Endodermal cell (in vitro differentiated cells): ENCODE results near the gene IVD. TPM values are rescaled to one million over a fixed set of nuclear protein-coding genes. Genes with fewer than 3 reads are reported as not detected.

Source experiments
- DNase-seq: peaks from one replicate; pipeline ENCODE4 v3.0.0-alpha.2; 2017
- H3K27ac ChIP-seq: 2 replicates; pipeline ENCODE4 v1.5.1; 2013; ENCODE audit warnings: mild to moderate bottlenecking, low read depth, low read length, moderate library complexity
- H3K27me3 ChIP-seq: 2 replicates; pipeline ENCODE4 v1.6.1; 2013; ENCODE audit warnings: mild to moderate bottlenecking, low read length, moderate library complexity; ENCODE audit not compliant: insufficient read depth, control insufficient read depth, poor library complexity, severe bottlenecking
- H3K36me3 ChIP-seq: 2 replicates; pipeline ENCODE4 v1.7.0; 2013; ENCODE audit warnings: mild to moderate bottlenecking, low read length, moderate library complexity; ENCODE audit not compliant: control insufficient read depth, insufficient read depth
- H3K4me1 ChIP-seq: one replicate; pipeline ENCODE4 v1.7.0; 2013; ENCODE audit warnings: low read length; ENCODE audit not compliant: control insufficient read depth, insufficient read depth
- H3K4me3 ChIP-seq: 2 replicates; pipeline ENCODE4 v1.5.1; 2013; ENCODE audit warnings: mild to moderate bottlenecking, low read length, moderate library complexity
- H3K9ac ChIP-seq: 2 replicates; pipeline ENCODE4 v1.6.1; 2013; ENCODE audit warnings: mild to moderate bottlenecking, low read length, moderate library complexity; ENCODE audit not compliant: poor library complexity, severe bottlenecking; ENCODE audit errors: extremely low read depth
- H3K9me3 ChIP-seq: 2 replicates; pipeline ENCODE4 v1.6.1; 2013; ENCODE audit warnings: mild to moderate bottlenecking, low read length, moderate library complexity; ENCODE audit not compliant: control insufficient read depth
- H3K27ac Mint-ChIP-seq: 2 replicates; pipeline ENCODE4 v1.8.0; 2020; ENCODE audit warnings: mixed read lengths
- H3K27me3 Mint-ChIP-seq: 2 replicates; pipeline ENCODE4 v1.8.0; 2021; ENCODE audit warnings: mild to moderate bottlenecking, mixed read lengths; ENCODE audit not compliant: insufficient read depth
- H3K36me3 Mint-ChIP-seq: 2 replicates; pipeline ENCODE4 v1.8.0; 2020; ENCODE audit warnings: low read depth, mixed read lengths
- H3K4me1 Mint-ChIP-seq: 2 replicates; pipeline ENCODE4 v1.8.0; 2020; ENCODE audit warnings: mixed read lengths
- H3K4me3 Mint-ChIP-seq: 2 replicates; pipeline ENCODE4 v1.8.0; 2020; ENCODE audit warnings: mild to moderate bottlenecking, moderate library complexity, mixed read lengths
- H3K9me3 Mint-ChIP-seq: 2 replicates; pipeline ENCODE4 v1.8.0; 2020; ENCODE audit warnings: mild to moderate bottlenecking, mixed read lengths
- CTCF ChIP-seq: fragments of 200-600 bp; sonication (generic); conservative IDR thresholded peaks from 2 replicates; pipeline ENCODE4 v1.5.0; 2021; ENCODE audit warnings: antibody characterized with exemption, mild to moderate bottlenecking
- WGBS, 2 experiments: methylation state at CpG; one replicate each; pipeline versions ENCODE4 v1.1.5 to v1.1.7; 2013; ENCODE audit warnings: missing lambda C conversion rate in 2 of 2, mixed read lengths in 1 of 2; ENCODE audit not compliant: insufficient coverage in 1 of 2, insufficient read length in 1 of 2; 5-methylcytosine and 5-hydroxymethylcytosine counted together
- total RNA-seq, 2 donors: library from RNA; stranded (reverse); fragmentation: NEBNext Ultra II Directional in 1 of 2; extraction: Animal tissue kit (Norgen Biotek cat#: 25700) in 1 of 2; gene quantifications; 2 replicates in 1 of 2; 3 replicates in 1 of 2; pipeline ENCODE4 v1.2.1, GENCODE V29; 2021

IVD gene
- total RNA-seq, 2 donors from 2014 or later: 90.6 to 98.7 TPM

DNA sequence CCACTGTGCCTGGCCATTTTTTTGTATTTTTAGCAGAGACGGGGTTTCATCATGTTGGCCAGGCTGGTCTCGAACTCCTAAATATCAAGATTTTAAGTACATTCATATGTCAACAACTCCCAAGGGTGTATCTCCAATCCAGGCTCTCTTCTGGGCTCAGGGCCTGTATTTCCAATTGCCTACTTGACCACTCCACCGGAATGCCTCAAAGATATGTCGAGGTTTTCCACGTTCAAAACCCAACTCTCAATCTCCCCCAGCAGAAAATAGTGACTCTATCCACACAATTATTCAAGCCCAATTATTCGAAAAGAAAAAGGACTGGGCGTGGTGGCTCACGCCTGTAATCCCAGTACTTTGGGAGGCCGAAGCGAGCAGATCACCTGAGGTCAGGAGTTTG is 25.0 kb upstream of the IVD start:
- Histone ChIP-seq H3K9me3 (no peaks in the 10 kb centered on the region), H3K4me3 (no peak overlapping the region), H3K9ac (no peak overlapping the region), H3K4me1 (no peaks in the 10 kb centered on the region), H3K27ac (no peak overlapping the region), H3K27me3 (no peaks in the 10 kb centered on the region), H3K36me3 (peaks cover 4% of the 10 kb centered on the region)
- no peaks in the 10 kb centered on the region for H3K9me3 Mint-ChIP-seq
- H3K4me1 Mint-ChIP-seq: peaks cover 16% of the 10 kb centered on the region
- H3K36me3 Mint-ChIP-seq: peaks cover 12% of the 10 kb centered on the region
- H3K4me3 Mint-ChIP-seq: no peak overlapping the region
- WGBS, 2 experiments: 91 to 92% methylated on average over 8 to 10 of the region's 10 CpGs
- no peak for TF ChIP-seq CTCF
- H3K27me3 Mint-ChIP-seq: no peaks in the 10 kb centered on the region
- DNase-seq: no peak
- no peak overlapping the region for H3K27ac Mint-ChIP-seq

- Histone ChIP-seq H3K36me3 (peaks cover 18% of the 10 kb centered on the region), H3K4me1 (no peaks in the 10 kb centered on the region), H3K9ac (no peak overlapping the region), H3K27ac (no peak overlapping the region), H3K27me3 (no peaks in the 10 kb centered on the region), H3K4me3 (no peak overlapping the region), H3K9me3 (peaks cover 8% of the 10 kb centered on the region)
- DNase-seq: no peak
- Mint-ChIP-seq H3K4me3 (peak overlapping the region; percentile 93), H3K4me1 (peaks cover 16% of the 10 kb centered on the region), H3K27ac (peak overlapping the region; percentile 93), H3K36me3 (peaks cover 23% of the 10 kb centered on the region), H3K9me3 (peaks cover 2% of the 10 kb centered on the region), H3K27me3 (no peaks in the 10 kb centered on the region)
- WGBS, 2 experiments: 96 to 100% methylated on average over 4 to 10 of the region's 11 CpGs
- TF ChIP-seq CTCF: no peak
Observed at GRCh38 chr15:40381818-40382529, 23.6 kb upstream of the IVD start.

- no peak for TF ChIP-seq CTCF
- Mint-ChIP-seq H3K4me1 (peaks cover 16% of the 10 kb centered on the region), H3K27ac (peak within 1 kb of the TSS; percentile 93), H3K9me3 (peaks cover 11% of the 10 kb centered on the region), H3K4me3 (peak within 1 kb of the TSS; percentile 93), H3K36me3 (peaks cover 31% of the 10 kb centered on the region), H3K27me3 (no peaks in the 10 kb centered on the region)
- DNase-seq: peak; percentile 98
- Histone ChIP-seq H3K27me3 (no peaks in the 10 kb centered on the region), H3K4me3 (peak within 1 kb of the TSS; percentile 95), H3K9me3 (peaks cover 17% of the 10 kb centered on the region), H3K27ac (peak within 1 kb of the TSS; percentile 18), H3K36me3 (peaks cover 26% of the 10 kb centered on the region), H3K9ac (peak within 1 kb of the TSS; percentile 55), H3K4me1 (no peaks in the 10 kb centered on the region)
- WGBS, 2 experiments: 4 to 7% methylated on average over 27 to 55 of the region's 57 CpGs
Observed at GRCh38 chr15:40382580-40383456, 22.8 kb upstream of the IVD start, which contains the start of gene KNSTRN. TSS of gene KNSTRN (plus strand) at chr15:40382721. CDS start at chr15:40382836, 115 bp downstream.
